ENCODE results near the gene RET. TPM values are rescaled to one million over a fixed set of nuclear protein-coding genes. Genes with fewer than 3 reads are reported as not detected.

The RET gene
- 0.15 TPM in 1 of 2 replicates, not detected in the other for total RNA-seq (2014; rRNA removed; shearing (Covaris generic))

GRCh38 chr10:43076876-43077420 is at the start of gene RET:
TSS of gene RET (plus strand) at chr10:43077069. CDS start at chr10:43077259, 190 bp downstream.
- DNase-seq (ENCODE audit: low read depth), result no peak

DNA sequence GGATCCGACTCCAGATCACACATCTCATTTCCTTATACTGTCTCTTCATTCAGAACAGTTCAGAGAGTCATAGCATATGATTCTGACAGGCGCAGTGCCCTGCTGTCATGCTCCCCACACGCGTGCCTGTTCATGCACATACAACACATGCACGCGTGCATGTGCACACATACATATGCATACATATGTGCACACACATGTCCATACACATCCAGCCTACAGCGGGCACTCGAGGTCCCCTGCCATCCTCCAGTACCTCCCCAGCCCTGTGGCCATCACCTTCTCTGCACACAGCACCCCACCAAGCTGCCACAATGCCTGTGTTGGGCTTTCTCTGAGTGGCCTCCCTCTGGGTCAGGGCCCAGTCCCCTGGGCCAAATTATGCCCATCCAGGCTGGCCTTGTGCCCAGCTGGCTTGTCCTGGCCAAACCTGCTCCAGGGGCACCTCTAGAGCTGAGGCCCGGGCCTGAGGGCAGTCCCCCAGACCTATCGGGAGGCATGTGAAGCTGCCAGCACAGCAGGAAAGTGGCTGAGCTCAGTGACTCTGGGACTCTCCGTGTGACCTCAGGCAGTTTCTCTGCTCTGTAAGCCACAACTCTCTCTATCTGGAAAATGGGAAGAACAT is 49.4 kb upstream of the RET start:
- no peak for DNase-seq (ENCODE audit: low read depth)

DNA sequence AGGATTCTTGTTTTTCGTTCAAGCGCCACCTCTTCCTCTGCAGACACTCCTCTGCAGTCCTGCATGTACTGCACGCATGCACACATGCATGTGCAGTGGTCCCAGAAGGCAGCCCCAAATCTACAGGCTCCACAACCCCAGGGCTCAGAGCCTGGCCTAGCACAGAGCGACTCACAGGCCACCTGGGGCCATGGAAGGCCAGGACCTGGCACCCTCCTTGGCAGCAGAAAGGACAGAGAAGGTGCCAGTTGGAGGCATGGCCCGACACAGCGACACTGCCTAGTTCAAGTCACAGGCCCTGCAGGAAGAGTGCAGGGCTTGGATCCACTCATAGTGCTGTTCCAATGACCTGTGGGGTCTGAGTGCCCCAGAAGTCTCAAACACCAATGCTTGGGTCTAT is 48.7 kb upstream of the RET start:
- DNase-seq (ENCODE audit: low read depth), result no peak

DNA sequence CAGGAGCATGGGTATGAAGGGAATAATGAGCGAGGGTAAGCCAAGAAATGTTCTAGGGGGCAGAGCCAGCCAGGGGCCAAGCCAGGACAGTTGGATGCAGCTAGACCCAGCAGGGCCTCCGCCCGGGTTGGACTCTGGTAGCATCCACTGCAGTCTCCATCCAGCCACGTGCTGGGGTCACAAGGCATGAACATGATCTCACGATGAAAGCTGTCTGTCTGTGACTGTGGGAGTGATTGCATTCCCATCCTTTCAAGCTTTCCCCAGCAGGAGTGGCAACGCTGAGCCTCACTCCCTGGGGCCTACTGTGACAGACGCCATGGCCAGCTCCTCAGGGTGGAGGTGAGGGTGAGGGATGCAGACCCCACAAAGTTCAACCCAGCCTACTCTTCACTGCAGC is 47.8 kb upstream of the RET start:
- no peak for DNase-seq (ENCODE audit: low read depth)

GRCh38 chr10:43032613-43033012 is 44.3 kb upstream of the RET start:
- no peak for DNase-seq (ENCODE audit: low read depth)

GRCh38 chr10:43035800-43036199 is 41.1 kb upstream of the RET start:
- DNase-seq (ENCODE audit: low read depth), result no peak

GRCh38 chr10:43036481-43037428 is 40.1 kb upstream of the RET start:
- DNase-seq (ENCODE audit: low read depth), result no peak

DNA sequence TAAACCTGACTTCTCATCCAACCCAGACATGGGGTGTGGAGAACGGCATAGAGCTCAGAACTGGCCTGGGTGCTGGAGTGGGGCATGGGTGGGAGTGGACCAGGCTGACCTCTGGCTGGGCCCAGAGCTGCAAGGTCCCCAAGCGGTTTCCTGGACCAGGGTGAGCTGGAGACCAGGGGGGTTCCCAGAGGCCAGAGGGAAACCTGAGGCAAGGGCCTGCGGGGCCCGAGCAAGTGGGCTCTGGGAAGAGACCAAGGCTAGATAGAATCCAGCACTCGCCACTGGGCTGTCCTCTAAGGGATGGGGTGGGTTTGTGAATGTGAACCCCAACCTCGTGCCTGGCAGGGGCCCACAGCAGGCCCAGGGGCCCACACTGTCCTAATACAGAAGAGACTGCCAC is 39.4 kb upstream of the RET start:
- no peak for DNase-seq (ENCODE audit: low read depth)

DNA sequence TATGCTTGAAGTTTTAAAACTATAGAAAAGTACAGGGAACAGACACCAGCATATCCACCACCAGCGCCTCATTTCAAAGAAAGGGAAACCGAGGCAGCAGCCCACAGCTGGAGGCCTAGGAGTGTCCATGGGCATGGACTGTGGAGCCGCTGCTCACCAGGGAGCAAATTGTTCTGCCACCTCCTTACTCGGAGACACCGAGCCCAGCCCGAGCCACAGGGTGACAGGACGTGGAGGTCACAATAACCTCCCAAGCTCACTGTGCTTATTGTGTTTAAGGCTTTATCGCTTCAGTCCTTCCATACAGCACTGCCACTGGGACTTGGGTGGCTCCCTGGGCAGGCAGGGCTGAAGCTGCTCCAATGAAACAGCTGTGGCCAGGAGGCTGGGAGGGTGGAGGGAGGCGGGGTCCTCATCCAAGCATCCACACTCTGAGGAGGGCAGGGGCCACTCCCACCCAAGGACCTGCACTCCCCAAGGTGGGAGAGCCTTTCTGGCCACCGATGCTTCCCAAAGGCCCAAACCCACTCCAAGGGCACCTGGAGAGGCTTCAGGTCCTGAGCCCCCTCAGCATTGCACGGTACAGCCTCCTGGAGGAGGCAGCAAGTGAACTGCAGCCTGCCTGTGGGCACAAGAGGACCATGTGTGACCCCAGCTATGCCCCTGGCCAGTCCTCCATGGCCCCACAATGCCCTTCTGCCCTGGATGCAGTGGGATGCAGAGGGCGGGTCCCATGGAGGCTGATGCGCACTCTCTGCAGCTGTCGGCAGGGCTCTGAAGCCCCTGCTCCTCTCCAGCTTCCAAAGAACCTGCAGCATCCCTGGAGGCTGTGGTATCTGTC is 38.7 kb upstream of the RET start:
- no peak for DNase-seq (ENCODE audit: low read depth)

DNA sequence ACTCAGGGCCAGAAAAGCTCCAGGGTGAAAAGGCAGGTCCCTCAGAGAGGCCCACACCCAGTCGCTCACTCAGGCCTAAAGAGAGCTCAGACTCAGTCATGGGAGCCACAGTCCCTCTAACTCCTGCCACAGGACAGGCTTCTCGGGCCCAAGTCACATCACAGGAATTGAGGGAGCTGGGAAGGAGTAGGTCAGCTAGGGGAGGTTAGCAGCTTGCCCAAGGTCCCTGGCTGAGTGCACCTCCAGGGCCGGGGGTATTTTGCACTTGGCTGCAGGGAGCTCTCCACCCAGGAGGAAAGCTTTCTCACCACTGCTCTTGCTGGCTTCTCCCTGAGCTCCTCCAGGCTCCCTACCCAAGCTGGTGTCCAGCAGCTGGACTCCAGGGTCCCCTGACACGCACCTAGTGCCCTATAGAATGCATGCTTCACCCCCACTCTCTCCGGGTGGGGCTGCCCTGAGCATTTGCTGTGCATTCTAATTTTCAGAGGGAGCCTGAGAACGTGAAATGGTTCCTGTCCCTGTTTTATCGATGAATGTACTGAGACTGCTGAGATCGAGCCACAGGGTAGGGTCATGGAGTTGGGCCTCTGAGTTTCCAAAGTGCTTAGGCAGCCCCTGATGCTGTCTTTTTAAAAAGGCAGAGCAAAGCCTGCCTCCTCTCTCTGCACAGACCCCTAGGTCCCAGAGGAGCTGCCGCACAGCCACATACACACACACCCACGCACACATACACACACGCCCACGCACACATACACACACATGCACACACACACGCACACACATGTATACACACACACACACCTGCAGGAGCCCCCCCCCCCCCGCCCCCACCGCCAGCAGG is 37.9 kb upstream of the RET start:
- DNase-seq (ENCODE audit: low read depth), result no peak

- no peak for DNase-seq (ENCODE audit: low read depth)
Measured at GRCh38 chr10:43039624-43040481, 37.0 kb upstream of the RET start.

DNA sequence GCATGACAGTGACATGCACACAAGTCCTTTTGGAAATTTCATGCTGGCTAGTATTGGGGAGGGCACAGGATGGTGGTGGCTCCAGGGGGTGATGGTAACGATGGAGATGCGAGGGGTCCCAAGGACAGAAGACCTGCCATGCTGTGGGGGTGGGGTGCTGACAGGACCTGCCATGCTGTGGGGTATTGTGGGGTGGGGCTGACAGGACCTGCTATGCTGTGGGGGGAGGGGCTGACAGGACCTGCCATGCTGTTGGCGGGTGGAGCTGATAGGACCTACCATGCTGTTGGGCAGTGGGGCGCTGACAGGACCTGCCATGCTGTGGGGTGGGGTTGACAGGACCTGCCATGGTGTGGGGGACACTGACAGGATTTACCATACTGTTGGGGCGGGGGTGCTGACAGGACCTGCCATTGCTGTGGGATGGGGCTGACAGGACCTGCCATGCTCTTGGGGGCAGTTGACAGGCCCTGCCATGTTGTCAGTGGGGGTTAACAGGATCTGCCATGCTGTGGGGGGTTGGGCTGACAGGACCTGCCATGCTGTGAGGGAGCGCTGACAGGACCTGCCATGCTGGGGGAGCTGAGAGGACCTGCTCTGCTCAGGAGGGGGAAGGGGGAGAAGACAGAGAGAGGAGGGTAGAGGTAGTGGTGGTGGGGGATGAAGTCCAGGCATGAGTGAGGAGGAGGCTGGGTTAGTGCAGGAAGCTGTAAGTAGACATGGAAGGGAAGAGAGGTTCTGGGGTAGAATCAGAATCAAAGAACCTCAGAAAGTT is 36.2 kb upstream of the RET start:
- no peak for DNase-seq (ENCODE audit: low read depth)

DNA sequence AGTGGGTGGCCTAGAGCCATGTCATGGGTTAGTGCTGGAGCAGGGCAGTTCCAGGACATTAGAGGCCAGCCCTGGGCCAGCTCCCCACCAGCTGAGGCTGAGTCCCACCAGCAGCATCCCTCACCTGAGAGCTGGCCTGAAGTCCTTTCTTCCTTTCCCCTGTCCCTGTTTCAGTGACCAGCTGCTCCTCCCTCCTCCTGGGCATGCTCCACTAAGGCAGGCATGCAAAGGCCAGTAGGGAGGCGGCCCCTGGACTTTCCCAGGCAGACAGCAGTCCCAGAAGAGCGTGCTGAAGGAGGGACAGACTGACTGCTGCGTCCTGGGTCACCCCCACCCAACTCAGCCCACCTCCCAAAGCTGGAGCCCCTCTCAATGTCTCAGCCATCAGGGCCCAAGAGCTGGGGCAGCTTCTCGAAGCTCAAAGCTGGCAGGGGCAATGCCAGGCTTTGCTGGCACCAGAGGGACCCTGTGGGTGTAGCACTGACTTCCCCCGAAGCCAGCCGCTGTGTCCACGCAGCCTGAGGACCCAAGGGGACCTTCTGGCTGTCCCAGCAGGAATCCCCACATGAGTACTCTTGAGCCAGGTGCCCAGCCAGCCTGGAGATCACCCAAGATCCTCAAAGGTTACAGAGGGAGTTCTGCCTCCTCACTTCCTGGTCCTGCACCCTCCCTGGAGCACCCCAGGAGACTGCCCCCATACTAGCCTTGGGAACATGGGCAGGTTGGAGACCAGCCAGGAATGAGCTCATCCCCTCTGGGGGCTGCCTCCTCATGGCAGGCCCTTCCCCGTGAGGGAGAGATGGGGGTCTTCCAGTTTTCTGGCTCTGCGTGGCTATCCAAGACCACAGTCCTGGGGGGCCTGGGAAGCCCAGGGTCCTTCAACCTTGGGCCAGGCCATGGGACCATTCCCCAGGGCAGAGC is 35.2 kb upstream of the RET start:
- no peak for DNase-seq (ENCODE audit: low read depth)

- DNase-seq (ENCODE audit: low read depth), result no peak
Measured at GRCh38 chr10:43042503-43043341, 34.1 kb upstream of the RET start.

- DNase-seq (ENCODE audit: low read depth), result no peak
Measured at GRCh38 chr10:43043342-43043772, 33.5 kb upstream of the RET start.

DNA sequence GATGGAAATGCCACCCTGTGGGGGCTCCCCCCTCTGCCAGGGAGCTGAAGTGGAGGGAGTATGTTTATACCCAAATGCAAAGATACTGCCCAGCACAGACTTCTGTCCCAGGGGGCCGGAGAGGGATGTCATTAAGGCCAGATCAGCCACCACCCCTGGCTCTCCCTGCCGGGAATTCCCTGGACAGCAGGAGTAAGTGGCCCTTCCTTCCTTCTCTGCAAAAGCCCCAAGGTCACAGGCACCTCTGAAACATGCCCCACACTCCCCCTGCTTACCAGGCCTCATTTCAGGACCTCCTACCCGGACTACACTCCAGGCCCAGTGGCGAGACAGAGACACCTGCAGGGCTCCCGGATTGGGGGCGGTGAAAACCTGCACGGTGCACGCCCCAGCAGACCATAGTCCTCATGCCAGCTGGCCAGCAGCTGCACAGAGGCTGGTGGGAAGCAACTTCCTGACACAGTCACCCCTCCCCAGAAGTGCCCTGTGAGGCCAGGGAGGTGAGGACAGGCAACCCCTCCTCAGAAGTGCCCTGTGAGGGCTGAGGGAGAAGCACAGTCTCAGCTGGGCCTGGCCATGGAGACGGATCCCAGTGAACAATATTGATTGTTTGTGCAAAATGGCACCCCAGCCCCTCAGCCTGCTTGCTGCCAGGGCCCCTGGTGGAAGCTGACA is 33.0 kb upstream of the RET start:
- no peak for DNase-seq (ENCODE audit: low read depth)

Measured in M059J (cell line).